Measurements from ENCODE around the gene EIF3L. TPM values are rescaled to one million over a fixed set of nuclear protein-coding genes. Genes with fewer than 3 reads are reported as not detected.

Gene EIF3L
- total RNA-seq, 1 experiment from 2014 or later = 739 TPM

GRCh38 chr22:37909766-37910165 lies 60.5 kb downstream of the EIF3L start:
- Histone ChIP-seq H2BK15ac (ENCODE audit: low read depth, low read length) (no peak overlapping the region), H3K18ac (ENCODE audit: insufficient read length, low read depth, low read length) (no peak overlapping the region), H3K27ac (ENCODE audit: insufficient read length, low read depth, low read length) (no peak overlapping the region), H3K23ac (ENCODE audit: insufficient read length, low read depth, low read length) (no peak overlapping the region), H3K23me2 (ENCODE audit: insufficient read length, low read depth, low read length, poor library complexity, severe bottlenecking) (peaks cover 5% of the 10 kb centered on the region), H3K14ac (ENCODE audit: insufficient read depth, low read length) (no peak overlapping the region), H2BK5ac (ENCODE audit: insufficient read length, low read length) (no peak overlapping the region), H2AK5ac (ENCODE audit: insufficient read length, low read length) (no peak overlapping the region), H2BK120ac (ENCODE audit: low read depth, low read length, poor library complexity, severe bottlenecking) (no peak overlapping the region), H4K91ac (ENCODE audit: insufficient read length, low read depth, low read length) (no peak overlapping the region), H4K20me1 (ENCODE audit: control insufficient read depth, insufficient read depth, insufficient read length) (no peaks in the 10 kb centered on the region), H2BK12ac (ENCODE audit: insufficient read length, low read depth, low read length) (no peak overlapping the region), H3K79me2 (ENCODE audit: insufficient read depth, low read length) (no peaks in the 10 kb centered on the region), H2BK20ac (ENCODE audit: low read depth, low read length, poor library complexity, severe bottlenecking) (no peak overlapping the region), H3K4me1 (ENCODE audit: insufficient read depth, low read length) (0 out of 2 replicates have a peak, but pooled peaks cover 3% of the 10 kb centered on the region), H3K4ac (ENCODE audit: low read depth, low read length) (no peak overlapping the region), H3K9me3 (ENCODE audit: control insufficient read depth, low read depth, low read length) (no peaks in the 10 kb centered on the region), H4K5ac (ENCODE audit: insufficient read length, low read depth, low read length) (no peak overlapping the region), H4K8ac (replicated peaks; ENCODE audit: insufficient read length, low read depth, low read length) (no peak overlapping the region), H3K9ac (ENCODE audit: extremely low read depth, insufficient read length, low read length) (no peak overlapping the region), H2AFZ (ENCODE audit: low read length) (no peak overlapping the region), H3T11ph (ENCODE audit: low read length) (no peak overlapping the region), H3K27me3 (ENCODE audit: insufficient read depth, low read length) (no peaks in the 10 kb centered on the region), H3K4me2 (ENCODE audit: insufficient read depth, insufficient read length, low read length) (no peak overlapping the region), H3K56ac (ENCODE audit: insufficient read length, low read depth, low read length) (no peak overlapping the region), H3K79me1 (ENCODE audit: insufficient read depth, low read depth, low read length, poor library complexity, severe bottlenecking) (no peaks in the 10 kb centered on the region)
- peak overlapping the region in 1 of 3 experiments; percentile 79; a peak in 1 of 7 replicates for H3K27ac Mint-ChIP-seq
- WGBS (ENCODE audit: extremely low coverage, insufficient read length, low lambda C conversion rate) = no CpG with 5 or more reads among the region's 7 CpGs
- no peak for TF ChIP-seq CTCF (conservative IDR thresholded peaks at IDR 0.05)
- peaks cover 45 to 46% of the 10 kb centered on the region in 2 experiments for H3K4me1 Mint-ChIP-seq
- H3K27me3 Mint-ChIP-seq (ENCODE audit: low read depth) = no peaks in the 10 kb centered on the region
- DNase-seq = no peak
- H3K4me3 Mint-ChIP-seq = no peak overlapping the region
- H3K9me3 Mint-ChIP-seq = no peaks in the 10 kb centered on the region
- H3K36me3 Mint-ChIP-seq (ENCODE audit: insufficient read depth in 1 of 3, low read depth in 3 of 3) = peaks cover 5 to 27% (median 22%) of the 10 kb centered on the region in 3 experiments; a peak in 6 of 7 replicates

Data from H9 (cell line).